WERI-Rb-1 (cell line): Measurements from ENCODE around the gene PCGF2.

Source experiments
- DNase-seq: peaks from one replicate; pipeline ENCODE4 v3.0.0-alpha.2; 2020
- H3K27ac ChIP-seq: fragments of 250-450 bp; sonication (Bioruptor Pico); 2 replicates; pipeline ENCODE4 v1.5.1; 2020; ENCODE audit warnings: mild to moderate bottlenecking, moderate library complexity
- H3K27me3 ChIP-seq: fragments of 250-450 bp; sonication (Bioruptor Pico); 2 replicates; pipeline ENCODE4 v1.5.1; 2021; ENCODE audit warnings: mild to moderate bottlenecking, low read depth, moderate library complexity; ENCODE audit not compliant: insufficient read depth, severe bottlenecking
- H3K36me3 ChIP-seq: fragments of 250-450 bp; sonication (Bioruptor Pico); 2 replicates; pipeline ENCODE4 v1.5.1; 2020; ENCODE audit warnings: mild to moderate bottlenecking, moderate library complexity
- H3K4me3 ChIP-seq: 2 replicates; pipeline ENCODE4 v1.5.1; 2011; ENCODE audit warnings: low read depth, mild to moderate bottlenecking, control low read depth, low read length
- H3K9me3 ChIP-seq: fragments of 250-450 bp; sonication (Bioruptor Pico); 2 replicates; pipeline ENCODE4 v1.5.1; 2021; ENCODE audit warnings: mild to moderate bottlenecking, moderate library complexity; ENCODE audit not compliant: severe bottlenecking
- CTCF ChIP-seq: IDR thresholded peaks from 2 replicates; pipeline ENCODE4 v1.5.1; 2011; ENCODE audit warnings: low read depth, mild to moderate bottlenecking, control low read depth, inconsistent platforms, low read length

Gene PCGF2

GRCh38 chr17:38779965-38780752 is 32.0 kb upstream of the PCGF2 start:
- Histone ChIP-seq H3K4me3 (no peak overlapping the region), H3K9me3 (no peaks in the 10 kb centered on the region), H3K27ac (no peak overlapping the region), H3K27me3 (no peaks in the 10 kb centered on the region), H3K36me3 (peaks cover 88% of the 10 kb centered on the region)
- TF ChIP-seq CTCF, result no peak
- no peak for DNase-seq

- TF ChIP-seq CTCF, result no peak
- Histone ChIP-seq H3K36me3 (peaks cover 89% of the 10 kb centered on the region), H3K27me3 (no peaks in the 10 kb centered on the region), H3K9me3 (no peaks in the 10 kb centered on the region), H3K27ac (no peak overlapping the region), H3K4me3 (no peak overlapping the region)
- DNase-seq, result no peak
Measured at GRCh38 chr17:38777641-38778250, 29.6 kb upstream of the PCGF2 start.

GRCh38 chr17:38773258-38773657 is 25.1 kb upstream of the PCGF2 start:
- Histone ChIP-seq H3K4me3 (no peak overlapping the region), H3K27ac (no peak overlapping the region), H3K36me3 (peaks cover 77% of the 10 kb centered on the region), H3K27me3 (no peaks in the 10 kb centered on the region), H3K9me3 (no peaks in the 10 kb centered on the region)
- no peak for DNase-seq
- no peak for TF ChIP-seq CTCF

- H3K36me3 ChIP-seq, result peaks cover 57% of the 10 kb centered on the region
- no peak overlapping the region for H3K27ac ChIP-seq
- DNase-seq, result no peak
- no peaks in the 10 kb centered on the region for H3K27me3 ChIP-seq
- no peak for TF ChIP-seq CTCF
- H3K4me3 ChIP-seq, result no peak overlapping the region
- no peaks in the 10 kb centered on the region for H3K9me3 ChIP-seq
Measured at GRCh38 chr17:38768417-38768816, 20.3 kb upstream of the PCGF2 start.

- TF ChIP-seq CTCF, result no peak
- peaks cover 59% of the 10 kb centered on the region for H3K36me3 ChIP-seq
- H3K4me3 ChIP-seq, result no peak overlapping the region
- no peaks in the 10 kb centered on the region for H3K27me3 ChIP-seq
- no peak overlapping the region for H3K27ac ChIP-seq
- no peak for DNase-seq
- no peaks in the 10 kb centered on the region for H3K9me3 ChIP-seq
Measured at GRCh38 chr17:38766341-38766740, 18.2 kb upstream of the PCGF2 start.
